H4 (cell line): ENCODE measurements around the gene SYNJ1. TPM values are rescaled to one million over a fixed set of nuclear protein-coding genes. Genes with fewer than 3 reads are reported as not detected.
A peak's percentile ranks its signal among the peaks of the same experiment; 100 is the strongest.
"Not testable (repeated sequence)": the region's sequence is repeated elsewhere in the genome, so short reads cannot be mapped to it uniquely, and the experiment has no call there.

Experiments
- DNase-seq: peaks from one replicate; pipeline ENCODE4 v3.0.0-alpha.2; 2015; ENCODE audit warnings: low spot score
- total RNA-seq: library from RNA; depleted of rRNA; stranded (reverse); fragments of >200 nt; shearing (Covaris generic); gene quantifications from 2 replicates; pipeline ENCODE4 v1.2.3, GENCODE V29; 2014

The SYNJ1 gene
- total RNA-seq, 1 experiment from 2014 or later: 5.5 TPM

GRCh38 chr21:32613436-32614043 lies 114.3 kb downstream of the SYNJ1 start:
- no peak for DNase-seq

DNA sequence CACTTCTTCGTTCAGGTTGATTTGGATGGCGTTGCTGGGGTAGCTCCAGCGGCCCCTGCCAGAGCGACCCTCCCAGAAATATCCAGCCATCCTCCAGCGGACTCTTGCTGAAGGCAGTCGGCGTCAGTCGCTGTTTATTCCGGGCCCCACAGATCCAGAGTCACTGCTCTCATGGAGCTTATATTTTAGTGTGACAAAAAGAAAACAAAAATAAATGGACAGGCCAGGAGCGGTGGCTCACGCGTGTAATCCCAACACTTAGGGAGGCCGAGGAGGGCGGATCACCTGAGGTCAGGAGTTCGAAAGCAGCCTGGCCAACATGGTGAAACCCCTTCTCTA lies 114.8 kb downstream of the SYNJ1 start:
- no peak for DNase-seq

- DNase-seq: peak; percentile 92
These were observed 115.5 kb downstream of the SYNJ1 start, which contains the start of gene CFAP298 for GRCh38 chr21:32612075-32612998. Gene CFAP298, minus strand, starts transcription at chr21:32612377. Its CDS starts 134 bp downstream, at chr21:32612243.

DNA sequence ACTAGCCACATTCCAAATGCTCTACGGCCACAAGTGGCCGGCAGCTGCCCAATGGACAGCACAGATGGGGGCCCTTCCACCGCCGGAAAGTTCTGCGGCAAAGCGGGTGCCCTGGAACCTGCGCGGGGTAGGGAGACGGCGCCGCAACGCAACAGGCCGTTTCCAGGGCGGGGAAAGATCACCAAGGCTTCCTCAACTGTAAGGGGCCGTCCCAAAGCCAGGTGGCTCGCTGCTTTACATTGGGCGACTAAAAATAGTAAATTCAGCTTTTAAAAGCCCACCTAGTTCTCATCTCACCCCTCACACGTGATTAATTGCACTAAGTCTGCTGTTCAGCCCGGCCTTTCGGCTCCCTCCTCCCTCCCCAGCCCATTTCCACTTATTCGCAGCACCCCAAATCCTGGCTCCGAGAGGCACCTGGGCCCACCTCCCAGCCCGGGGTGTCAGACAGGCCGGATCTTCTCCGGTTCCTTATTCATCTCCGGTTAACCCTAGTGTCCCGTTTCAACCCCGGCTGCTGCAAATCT lies 116.3 kb downstream of the SYNJ1 start:
- DNase-seq: no peak

DNA sequence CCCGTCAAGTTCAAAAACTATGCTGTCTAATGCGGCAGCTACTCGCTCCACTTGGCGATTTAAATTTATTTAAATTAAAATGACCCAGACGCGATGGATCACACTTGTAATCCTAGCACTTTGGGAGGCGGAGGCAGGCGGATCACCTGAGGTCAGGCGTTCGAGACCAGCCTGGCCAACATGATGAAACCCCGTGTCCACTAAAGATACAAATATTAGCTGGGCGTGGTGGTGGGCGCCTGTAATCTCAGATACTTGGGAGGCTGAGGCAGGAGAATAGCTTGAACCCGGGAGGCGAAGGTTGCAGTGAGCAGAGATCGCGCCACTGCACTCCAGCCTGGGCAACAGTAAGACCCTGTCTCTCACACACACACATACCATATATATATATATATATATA lies 116.9 kb downstream of the SYNJ1 start:
- not testable (repeated sequence) for DNase-seq

DNA sequence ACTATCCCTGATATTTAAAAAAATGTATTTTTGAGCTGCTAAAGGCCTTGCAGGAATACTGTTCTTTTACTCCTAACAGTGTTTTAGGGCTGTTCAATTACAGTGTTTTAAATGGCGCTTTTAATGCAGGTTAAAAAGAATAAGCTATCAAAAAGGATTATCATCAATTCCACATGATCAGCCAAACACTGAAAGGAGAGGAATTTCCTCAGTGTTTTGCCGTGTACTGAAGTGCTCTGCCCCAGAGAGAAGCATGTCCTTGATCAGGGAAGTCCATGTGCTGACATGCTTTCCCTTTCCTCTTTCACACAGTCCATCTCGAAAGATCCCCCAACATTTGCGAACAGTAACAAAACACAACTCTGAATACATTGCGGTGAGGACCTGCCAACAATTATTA lies 119.0 kb downstream of the SYNJ1 start:
- DNase-seq: no peak

DNA sequence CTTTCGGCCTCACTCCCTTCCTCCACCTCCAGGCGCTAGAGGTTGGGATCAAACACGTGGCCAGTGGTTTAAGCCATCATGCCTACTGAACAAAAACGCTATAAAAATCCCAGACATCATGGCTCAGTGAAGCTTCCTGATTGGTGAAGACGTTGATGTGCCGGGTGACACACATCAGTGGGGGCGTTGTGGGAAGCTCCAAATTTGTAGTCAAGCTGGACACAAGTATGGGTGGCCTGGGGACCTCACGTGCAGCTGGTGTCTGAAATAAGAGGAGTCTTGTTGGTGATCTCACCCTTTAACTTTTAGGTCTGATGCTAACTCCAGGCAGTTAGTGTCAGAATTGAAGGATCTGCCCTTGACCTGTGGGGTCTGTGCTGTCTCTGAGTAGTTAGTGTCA lies 122.3 kb downstream of the SYNJ1 start:
- DNase-seq: no peak

DNA sequence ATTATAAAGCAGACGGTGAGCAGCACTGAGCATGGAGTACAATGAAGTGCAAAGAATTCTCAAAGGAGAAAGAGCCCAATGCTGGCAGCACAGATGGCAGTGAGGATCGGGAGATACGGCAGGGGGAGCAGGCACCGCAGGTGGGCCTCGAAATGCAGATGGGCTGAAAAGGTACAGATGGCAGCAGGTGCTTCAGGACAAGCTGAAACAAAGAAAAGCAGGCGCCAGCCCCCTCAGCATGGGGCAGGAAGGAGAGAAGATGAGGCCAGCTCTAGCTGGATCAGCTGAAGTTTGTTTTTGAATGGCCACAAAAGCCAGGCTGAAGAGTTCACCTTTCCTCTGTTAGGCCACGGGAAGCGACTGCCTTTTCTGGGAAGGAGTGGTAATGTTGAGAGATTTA lies 123.3 kb downstream of the SYNJ1 start:
- DNase-seq: no peak

DNA sequence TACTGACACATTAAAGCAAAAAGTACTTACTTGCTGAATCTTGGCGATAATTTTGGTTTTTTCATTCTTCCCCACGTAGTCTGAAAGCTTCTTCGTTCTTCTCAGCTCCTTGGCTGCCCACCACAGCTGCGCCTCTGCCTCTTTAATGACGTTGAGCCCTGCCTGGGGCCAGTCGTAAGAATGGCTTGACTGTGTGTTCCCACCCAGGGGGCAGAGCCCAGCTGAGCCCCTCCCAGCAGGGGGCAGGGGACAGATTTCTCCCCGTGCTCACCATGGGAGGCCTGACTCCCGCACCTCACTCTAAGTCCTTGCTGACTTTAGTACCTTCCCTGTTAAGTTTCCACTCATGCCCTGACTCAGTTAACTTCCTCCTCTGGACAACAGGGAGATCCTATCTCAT lies 124.7 kb downstream of the SYNJ1 start:
- no peak for DNase-seq

DNA sequence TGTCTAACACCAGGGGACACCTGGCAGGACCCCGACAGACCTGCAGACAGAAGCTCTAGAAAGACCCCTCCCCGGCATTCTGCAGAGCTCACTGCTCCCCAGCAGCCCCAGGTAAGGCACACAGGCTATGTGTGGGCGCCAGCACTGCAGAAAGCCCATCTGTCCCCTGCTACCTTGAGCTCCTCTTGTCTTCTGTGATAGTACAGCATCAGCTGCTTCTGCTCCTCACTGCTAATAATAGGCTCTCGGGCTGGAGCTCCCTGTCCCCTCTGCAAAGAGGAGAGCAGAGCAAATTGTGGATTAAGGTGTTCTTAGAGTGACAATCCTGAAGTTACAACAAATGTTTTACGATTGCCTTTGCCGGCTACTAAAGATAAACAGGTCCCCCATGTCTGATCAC lies 125.7 kb downstream of the SYNJ1 start:
- no peak for DNase-seq

DNA sequence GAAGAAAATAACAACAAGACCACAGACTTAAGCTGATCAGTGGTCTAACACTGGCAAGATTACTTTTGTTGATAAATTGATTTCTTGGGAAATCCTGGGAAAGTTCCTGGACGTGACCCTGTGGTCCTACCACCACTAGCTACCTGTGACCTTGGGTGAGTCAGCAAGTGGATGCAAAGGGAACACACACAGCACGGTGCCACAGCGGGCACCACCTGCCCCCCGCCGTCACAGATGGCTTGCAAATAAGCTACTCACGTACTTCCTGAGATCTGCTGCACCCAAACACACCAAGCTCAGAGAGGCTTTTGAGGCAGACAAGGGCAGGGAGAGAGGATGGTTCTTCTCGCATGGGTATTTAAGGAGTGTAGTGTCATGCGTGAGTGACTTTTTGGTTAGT lies 128.3 kb downstream of the SYNJ1 start:
- no peak for DNase-seq

- DNase-seq: no peak
These were observed 128.7 kb downstream of the SYNJ1 start for GRCh38 chr21:32599091-32599490.

DNA sequence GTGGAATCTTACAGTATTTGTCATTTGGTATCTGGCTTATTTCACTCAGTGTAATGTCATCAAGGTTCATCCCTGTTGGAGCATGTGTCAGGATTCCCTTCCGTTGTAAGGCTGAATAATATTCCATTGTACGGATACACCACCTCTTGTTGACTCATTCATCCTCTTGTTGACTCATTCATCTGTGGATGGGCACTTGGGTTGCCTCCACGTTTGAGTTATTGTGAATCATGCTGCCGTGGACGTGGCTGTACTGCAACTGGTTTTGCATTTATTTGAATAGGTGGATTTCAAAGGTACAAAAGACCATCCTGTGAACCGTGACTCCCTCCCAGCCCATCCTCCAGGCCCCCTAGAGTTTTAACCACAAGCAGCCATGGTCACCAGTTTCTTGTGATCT lies 130.6 kb downstream of the SYNJ1 start:
- no peak for DNase-seq

- no peak for DNase-seq
These were observed 132.4 kb downstream of the SYNJ1 start for GRCh38 chr21:32595431-32595830.

DNA sequence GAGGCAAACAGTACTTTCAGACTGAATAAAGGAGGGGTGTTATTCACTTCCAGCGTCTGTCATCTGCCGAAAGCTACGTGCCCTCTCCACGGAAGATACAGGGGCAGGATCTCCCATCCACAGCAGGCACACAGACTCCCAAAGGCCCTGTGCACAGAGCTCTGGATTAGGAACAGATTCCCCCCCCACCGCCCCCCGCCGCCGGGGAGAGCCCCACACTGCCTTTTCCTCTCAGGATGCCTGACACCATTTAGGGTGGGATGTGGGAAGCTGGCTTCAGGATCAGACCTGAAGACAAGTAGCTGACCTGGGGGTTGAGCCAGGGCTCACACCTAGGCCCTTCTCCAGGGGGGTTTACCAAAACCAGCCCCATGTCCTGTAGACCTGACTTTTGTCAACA lies 134.1 kb downstream of the SYNJ1 start:
- no peak for DNase-seq

- DNase-seq: no peak
These were observed 134.8 kb downstream of the SYNJ1 start for GRCh38 chr21:32592929-32593502.

DNA sequence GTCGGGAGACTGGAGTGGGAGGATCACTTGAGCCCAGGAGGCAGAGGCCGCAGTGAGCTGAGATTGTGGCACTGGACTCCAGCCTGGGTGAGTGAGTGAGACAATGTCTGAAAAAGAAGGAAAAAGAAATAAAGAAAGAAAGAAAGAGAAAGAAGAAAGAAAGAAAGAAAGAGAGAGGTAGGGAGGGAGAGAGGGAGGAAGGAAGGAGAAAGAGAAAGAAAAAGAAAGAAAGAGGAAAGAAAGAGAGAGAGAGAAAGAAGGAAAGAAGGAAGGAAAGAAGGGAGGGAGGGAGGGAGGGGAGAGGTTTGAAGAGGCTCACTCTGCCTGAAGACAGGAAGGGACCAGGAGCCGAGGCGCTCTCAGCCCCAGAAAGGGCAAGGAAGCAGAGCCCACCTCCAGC lies 137.7 kb downstream of the SYNJ1 start:
- DNase-seq: no peak

- no peak for DNase-seq
These were observed 140.2 kb downstream of the SYNJ1 start for GRCh38 chr21:32587651-32588050.

DNA sequence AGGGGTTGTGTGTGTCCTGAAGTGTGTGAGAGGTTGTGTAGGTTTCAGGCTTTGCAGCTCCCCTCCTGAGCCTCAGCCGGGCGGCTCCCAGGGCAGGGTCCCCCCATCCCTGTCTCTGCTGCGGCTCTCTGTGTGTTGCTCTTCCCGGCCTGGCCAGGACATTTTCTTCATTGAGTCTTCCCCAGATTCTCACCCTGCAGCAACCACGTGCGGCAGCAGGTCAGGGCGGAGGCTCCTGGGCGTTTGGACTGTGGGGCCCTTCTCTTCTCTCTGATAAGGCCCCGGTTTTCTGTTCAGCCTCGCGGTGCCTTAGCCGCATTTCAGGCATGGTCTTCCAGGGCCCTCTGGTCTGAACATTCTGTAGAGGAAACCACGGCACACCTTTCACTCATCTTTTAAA lies 140.7 kb downstream of the SYNJ1 start:
- DNase-seq: no peak

DNA sequence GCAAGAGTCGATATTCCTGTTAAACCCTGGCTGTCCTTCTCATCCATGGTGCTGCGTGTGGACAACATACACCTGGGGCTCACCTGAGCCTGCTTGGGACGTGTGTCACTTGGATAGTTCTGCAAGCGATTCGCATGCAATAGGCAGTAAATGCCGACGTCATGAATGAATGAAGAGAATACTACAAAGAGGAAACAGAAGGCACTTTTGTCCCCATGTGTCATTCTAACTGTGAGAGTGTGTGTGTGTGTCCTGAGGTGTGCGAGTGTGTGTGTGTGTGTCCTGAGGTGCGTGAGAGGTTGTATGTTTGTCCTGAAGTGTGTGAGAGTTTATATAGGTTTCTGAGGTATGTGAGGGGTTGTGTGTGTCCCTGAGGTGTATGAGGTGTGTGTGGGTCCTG lies 141.8 kb downstream of the SYNJ1 start:
- DNase-seq: no peak

GRCh38 chr21:32585042-32585710 lies 142.6 kb downstream of the SYNJ1 start, which contains the start of gene TCP10L:
Gene TCP10L, minus strand, starts transcription at chr21:32585523. Its CDS starts 1,219 bp downstream, at chr21:32584304.
- DNase-seq: no peak

- no peak for DNase-seq
These were observed 143.3 kb downstream of the SYNJ1 start for GRCh38 chr21:32584472-32584871.
